SH-SY5Y (cell line): ENCODE results near the gene ZNF516.

Source experiments
- GATA2 ChIP-seq: IDR thresholded peaks from 2 replicates; pipeline ENCODE4 v1.6.1; 2011; ENCODE audit warnings: mild to moderate bottlenecking, low read depth, low read length
- GATA3 ChIP-seq: IDR thresholded peaks from 2 replicates; pipeline ENCODE4 v1.6.1; 2011; ENCODE audit warnings: low read depth, mild to moderate bottlenecking, low read length, moderate library complexity

GRCh38 chr18:76437910-76438309 is 57.1 kb downstream of the ZNF516 start:
- TF ChIP-seq GATA2 (no peak), GATA3 (no peak)
